ENCODE measurements around the gene ING3.
"Not testable (repeated sequence)": the region's sequence is repeated elsewhere in the genome, so short reads cannot be mapped to it uniquely, and the experiment has no call there.

DNA sequence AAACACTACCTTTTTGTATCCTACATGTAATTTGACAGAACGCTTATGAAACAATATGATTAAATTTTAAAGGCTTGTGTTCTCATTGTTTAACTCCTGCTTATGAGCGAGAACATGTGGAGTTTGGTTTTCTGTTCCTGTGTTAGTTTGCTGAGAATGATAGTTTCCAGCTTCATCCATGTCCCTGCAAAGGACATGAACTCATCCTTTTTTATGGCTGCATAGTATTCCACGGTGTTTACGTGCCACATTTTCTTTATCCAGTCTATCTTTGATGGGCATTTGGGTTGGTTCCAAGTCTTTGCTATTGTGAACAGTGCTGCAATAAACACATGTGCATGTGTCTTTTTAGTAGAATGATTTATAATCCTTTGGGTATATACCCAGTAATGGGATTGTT, 54.5 kb downstream of the ING3 start:
- TF ChIP-seq, protein P1, sequence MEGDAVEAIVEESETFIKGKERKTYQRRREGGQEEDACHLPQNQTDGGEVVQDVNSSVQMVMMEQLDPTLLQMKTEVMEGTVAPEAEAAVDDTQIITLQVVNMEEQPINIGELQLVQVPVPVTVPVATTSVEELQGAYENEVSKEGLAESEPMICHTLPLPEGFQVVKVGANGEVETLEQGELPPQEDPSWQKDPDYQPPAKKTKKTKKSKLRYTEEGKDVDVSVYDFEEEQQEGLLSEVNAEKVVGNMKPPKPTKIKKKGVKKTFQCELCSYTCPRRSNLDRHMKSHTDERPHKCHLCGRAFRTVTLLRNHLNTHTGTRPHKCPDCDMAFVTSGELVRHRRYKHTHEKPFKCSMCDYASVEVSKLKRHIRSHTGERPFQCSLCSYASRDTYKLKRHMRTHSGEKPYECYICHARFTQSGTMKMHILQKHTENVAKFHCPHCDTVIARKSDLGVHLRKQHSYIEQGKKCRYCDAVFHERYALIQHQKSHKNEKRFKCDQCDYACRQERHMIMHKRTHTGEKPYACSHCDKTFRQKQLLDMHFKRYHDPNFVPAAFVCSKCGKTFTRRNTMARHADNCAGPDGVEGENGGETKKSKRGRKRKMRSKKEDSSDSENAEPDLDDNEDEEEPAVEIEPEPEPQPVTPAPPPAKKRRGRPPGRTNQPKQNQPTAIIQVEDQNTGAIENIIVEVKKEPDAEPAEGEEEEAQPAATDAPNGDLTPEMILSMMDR (IDR thresholded peaks at IDR 0.05) = not testable (repeated sequence)
- TF ChIP-seq POLR2A, POLR2AphosphoS5, EP300 (IDR thresholded peaks at IDR 0.05): not testable (repeated sequence)
